Vagina (tissue), 2 donors: Measurements from ENCODE around the gene IP6K1.

Experiments
- POLR2A ChIP-seq, 2 donors: fragments of 450-650 bp; IDR thresholded peaks; one replicate each; pipeline ENCODE4 v1.6.1; 2017; ENCODE audit warnings: antibody characterized with exemption in 2 of 2, mild to moderate bottlenecking in 2 of 2, moderate library complexity in 2 of 2
- TF ChIP-seq, protein P1 (sequence below), 3 experiments: fragments of 450-650 bp in 2 of 3; fragments of 200-600 bp in 1 of 3; sonication (generic) in 1 of 3; IDR thresholded peaks; one replicate each; pipeline ENCODE4 v1.5.1; 2017 to 2019; ENCODE audit warnings: antibody characterized with exemption in 3 of 3, mild to moderate bottlenecking in 2 of 3, moderate library complexity in 2 of 3

DNA sequence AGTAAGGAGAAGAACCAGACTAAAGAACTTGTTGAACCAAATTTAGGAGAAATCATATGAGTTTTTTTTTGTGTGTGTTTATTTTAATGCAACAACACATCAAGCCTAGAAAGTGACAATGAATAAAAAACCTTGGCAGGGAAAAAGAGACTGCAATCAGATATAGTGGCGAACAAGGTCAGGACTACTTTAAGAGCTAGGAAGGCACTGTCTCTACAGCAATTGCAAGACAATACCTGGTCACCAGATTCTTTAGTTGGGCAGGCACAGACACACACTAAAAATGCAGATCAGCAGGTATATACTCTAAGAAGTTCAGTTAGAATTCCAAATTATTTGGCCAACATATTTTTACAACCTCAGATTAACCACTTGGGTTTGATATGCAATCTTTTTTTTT lies 31.8 kb downstream of the IP6K1 start:
- no peak for TF ChIP-seq POLR2A (IDR thresholded peaks at IDR 0.05)
- TF ChIP-seq, protein P1, sequence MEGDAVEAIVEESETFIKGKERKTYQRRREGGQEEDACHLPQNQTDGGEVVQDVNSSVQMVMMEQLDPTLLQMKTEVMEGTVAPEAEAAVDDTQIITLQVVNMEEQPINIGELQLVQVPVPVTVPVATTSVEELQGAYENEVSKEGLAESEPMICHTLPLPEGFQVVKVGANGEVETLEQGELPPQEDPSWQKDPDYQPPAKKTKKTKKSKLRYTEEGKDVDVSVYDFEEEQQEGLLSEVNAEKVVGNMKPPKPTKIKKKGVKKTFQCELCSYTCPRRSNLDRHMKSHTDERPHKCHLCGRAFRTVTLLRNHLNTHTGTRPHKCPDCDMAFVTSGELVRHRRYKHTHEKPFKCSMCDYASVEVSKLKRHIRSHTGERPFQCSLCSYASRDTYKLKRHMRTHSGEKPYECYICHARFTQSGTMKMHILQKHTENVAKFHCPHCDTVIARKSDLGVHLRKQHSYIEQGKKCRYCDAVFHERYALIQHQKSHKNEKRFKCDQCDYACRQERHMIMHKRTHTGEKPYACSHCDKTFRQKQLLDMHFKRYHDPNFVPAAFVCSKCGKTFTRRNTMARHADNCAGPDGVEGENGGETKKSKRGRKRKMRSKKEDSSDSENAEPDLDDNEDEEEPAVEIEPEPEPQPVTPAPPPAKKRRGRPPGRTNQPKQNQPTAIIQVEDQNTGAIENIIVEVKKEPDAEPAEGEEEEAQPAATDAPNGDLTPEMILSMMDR (IDR thresholded peaks at IDR 0.05) = no peak
